WTC11 (cell line): Measurements from ENCODE around the gene SEC23IP.

Source experiments
- ETV6 ChIP-seq: sonication (generic); formaldehyde crosslinking; IDR thresholded peaks from 2 replicates; pipeline ENCODE4 v1.8.1; 2022; ENCODE audit warnings: mild to moderate bottlenecking, missing genetic modification reagents
- IRF1 ChIP-seq: sonication (generic); formaldehyde crosslinking; IDR thresholded peaks from 2 replicates; pipeline ENCODE4 v1.8.0; 2023; ENCODE audit warnings: missing genetic modification reagents
- MAX ChIP-seq: sonication (generic); formaldehyde crosslinking; IDR thresholded peaks from 2 replicates; pipeline ENCODE4 v1.8.0; 2022; ENCODE audit warnings: mild to moderate bottlenecking, missing genetic modification reagents
- NFYB ChIP-seq: sonication (generic); formaldehyde crosslinking; conservative IDR thresholded peaks from 2 replicates; pipeline ENCODE4 v1.8.0; 2022; ENCODE audit warnings: low read depth, missing genetic modification reagents
- USF1 ChIP-seq: sonication (generic); formaldehyde crosslinking; IDR thresholded peaks from 2 replicates; pipeline ENCODE4 v1.8.0; 2022; ENCODE audit warnings: mild to moderate bottlenecking, missing genetic modification reagents
- ZNF138 ChIP-seq: sonication (generic); formaldehyde crosslinking; conservative IDR thresholded peaks from 2 replicates; pipeline ENCODE4 v1.8.1; 2022; ENCODE audit warnings: mild to moderate bottlenecking, moderate library complexity, missing genetic modification reagents
- ZNF396 ChIP-seq: fragments of 250-450 bp; sonication (Bioruptor Pico); IDR thresholded peaks from 2 replicates; pipeline ENCODE4 v1.8.0; 2021; ENCODE audit warnings: mild to moderate bottlenecking, moderate library complexity, borderline replicate concordance
- TF ChIP-seq, protein P1 (sequence below): sonication (generic); formaldehyde crosslinking; IDR thresholded peaks from 2 replicates; pipeline ENCODE4 v1.8.0; 2023; ENCODE audit warnings: missing genetic modification reagents, mild to moderate bottlenecking, borderline replicate concordance
- TF ChIP-seq, protein P2 (sequence below): fragments of 200-600 bp; IDR thresholded peaks from 2 replicates; pipeline ENCODE4 v1.8.0; 2022; ENCODE audit warnings: antibody characterized with exemption

DNA sequence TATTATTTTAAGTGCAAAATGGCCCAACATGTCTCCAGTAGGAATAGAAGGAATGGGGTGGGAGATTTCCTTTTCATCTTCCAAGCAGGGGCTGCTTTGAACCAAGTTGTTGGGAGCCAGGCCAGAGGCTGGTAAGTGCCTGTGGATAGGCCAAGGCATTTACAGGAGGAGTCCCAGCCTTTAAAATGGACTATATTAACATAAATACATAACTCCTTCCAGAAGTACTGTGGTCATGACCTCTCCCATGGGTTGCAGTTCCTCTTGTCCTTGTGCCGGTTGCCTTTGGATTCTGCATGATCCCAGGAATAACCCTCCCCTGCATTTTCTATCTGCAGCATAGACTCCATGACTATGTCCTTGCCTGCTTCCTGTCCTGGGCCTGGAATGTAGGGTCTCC, 95.8 kb downstream of the SEC23IP start:
- TF ChIP-seq NFYB (CRISPR knock-in tag) (no peak), IRF1 (CRISPR knock-in tag) (no peak), ZNF138 (CRISPR knock-in tag) (no peak), USF1 (CRISPR knock-in tag) (no peak), ETV6 (CRISPR knock-in tag) (no peak), ZNF396 (CRISPR knock-in tag) (no peak), MAX (CRISPR knock-in tag) (no peak)
- TF ChIP-seq, protein P1, sequence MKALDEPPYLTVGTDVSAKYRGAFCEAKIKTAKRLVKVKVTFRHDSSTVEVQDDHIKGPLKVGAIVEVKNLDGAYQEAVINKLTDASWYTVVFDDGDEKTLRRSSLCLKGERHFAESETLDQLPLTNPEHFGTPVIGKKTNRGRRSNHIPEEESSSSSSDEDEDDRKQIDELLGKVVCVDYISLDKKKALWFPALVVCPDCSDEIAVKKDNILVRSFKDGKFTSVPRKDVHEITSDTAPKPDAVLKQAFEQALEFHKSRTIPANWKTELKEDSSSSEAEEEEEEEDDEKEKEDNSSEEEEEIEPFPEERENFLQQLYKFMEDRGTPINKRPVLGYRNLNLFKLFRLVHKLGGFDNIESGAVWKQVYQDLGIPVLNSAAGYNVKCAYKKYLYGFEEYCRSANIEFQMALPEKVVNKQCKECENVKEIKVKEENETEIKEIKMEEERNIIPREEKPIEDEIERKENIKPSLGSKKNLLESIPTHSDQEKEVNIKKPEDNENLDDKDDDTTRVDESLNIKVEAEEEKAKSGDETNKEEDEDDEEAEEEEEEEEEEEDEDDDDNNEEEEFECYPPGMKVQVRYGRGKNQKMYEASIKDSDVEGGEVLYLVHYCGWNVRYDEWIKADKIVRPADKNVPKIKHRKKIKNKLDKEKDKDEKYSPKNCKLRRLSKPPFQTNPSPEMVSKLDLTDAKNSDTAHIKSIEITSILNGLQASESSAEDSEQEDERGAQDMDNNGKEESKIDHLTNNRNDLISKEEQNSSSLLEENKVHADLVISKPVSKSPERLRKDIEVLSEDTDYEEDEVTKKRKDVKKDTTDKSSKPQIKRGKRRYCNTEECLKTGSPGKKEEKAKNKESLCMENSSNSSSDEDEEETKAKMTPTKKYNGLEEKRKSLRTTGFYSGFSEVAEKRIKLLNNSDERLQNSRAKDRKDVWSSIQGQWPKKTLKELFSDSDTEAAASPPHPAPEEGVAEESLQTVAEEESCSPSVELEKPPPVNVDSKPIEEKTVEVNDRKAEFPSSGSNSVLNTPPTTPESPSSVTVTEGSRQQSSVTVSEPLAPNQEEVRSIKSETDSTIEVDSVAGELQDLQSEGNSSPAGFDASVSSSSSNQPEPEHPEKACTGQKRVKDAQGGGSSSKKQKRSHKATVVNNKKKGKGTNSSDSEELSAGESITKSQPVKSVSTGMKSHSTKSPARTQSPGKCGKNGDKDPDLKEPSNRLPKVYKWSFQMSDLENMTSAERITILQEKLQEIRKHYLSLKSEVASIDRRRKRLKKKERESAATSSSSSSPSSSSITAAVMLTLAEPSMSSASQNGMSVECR (CRISPR knock-in tag), result no peak
- TF ChIP-seq, protein P2, sequence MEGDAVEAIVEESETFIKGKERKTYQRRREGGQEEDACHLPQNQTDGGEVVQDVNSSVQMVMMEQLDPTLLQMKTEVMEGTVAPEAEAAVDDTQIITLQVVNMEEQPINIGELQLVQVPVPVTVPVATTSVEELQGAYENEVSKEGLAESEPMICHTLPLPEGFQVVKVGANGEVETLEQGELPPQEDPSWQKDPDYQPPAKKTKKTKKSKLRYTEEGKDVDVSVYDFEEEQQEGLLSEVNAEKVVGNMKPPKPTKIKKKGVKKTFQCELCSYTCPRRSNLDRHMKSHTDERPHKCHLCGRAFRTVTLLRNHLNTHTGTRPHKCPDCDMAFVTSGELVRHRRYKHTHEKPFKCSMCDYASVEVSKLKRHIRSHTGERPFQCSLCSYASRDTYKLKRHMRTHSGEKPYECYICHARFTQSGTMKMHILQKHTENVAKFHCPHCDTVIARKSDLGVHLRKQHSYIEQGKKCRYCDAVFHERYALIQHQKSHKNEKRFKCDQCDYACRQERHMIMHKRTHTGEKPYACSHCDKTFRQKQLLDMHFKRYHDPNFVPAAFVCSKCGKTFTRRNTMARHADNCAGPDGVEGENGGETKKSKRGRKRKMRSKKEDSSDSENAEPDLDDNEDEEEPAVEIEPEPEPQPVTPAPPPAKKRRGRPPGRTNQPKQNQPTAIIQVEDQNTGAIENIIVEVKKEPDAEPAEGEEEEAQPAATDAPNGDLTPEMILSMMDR, result no peak
